OCI-LY7 (cell line): Measurements from ENCODE around the gene TJP3.

Source experiments
- EZH2phosphoT487 ChIP-seq: fragments of 200-600 bp; sonication (generic); IDR thresholded peaks from 2 replicates; pipeline ENCODE4 v1.6.1; 2018; ENCODE audit warnings: low read depth, borderline replicate concordance, mild to moderate bottlenecking, mixed run types, antibody characterized with exemption, low read length, moderate library complexity, mixed read lengths
- TF ChIP-seq, protein P1 (sequence below): fragments of 200-600 bp; sonication (generic); conservative IDR thresholded peaks from 2 replicates; pipeline ENCODE4 v1.5.1; 2014; ENCODE audit warnings: mild to moderate bottlenecking, antibody characterized with exemption, low read length, moderate library complexity, mixed read lengths

DNA sequence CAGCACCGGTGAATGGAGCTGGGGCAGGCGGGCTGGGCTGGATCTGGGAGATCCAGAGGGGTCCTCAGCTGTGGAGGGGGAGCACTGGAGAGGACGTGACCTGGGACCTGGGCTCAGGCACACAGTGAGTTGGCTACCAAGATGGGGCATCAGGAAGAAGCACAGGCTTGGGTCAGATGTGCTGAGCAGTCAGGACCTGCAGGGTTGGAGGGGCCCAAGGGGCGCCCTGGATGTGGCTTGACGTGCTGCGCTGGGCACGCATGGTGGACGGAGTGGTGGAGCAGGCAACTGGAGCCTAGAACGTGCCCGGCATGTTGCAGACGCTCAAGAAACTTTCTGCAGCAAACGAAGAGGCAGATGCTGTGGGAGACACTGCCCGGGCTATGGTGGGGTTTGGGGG is 28.6 kb upstream of the TJP3 start:
- no peak for TF ChIP-seq EZH2phosphoT487
- TF ChIP-seq, protein P1, sequence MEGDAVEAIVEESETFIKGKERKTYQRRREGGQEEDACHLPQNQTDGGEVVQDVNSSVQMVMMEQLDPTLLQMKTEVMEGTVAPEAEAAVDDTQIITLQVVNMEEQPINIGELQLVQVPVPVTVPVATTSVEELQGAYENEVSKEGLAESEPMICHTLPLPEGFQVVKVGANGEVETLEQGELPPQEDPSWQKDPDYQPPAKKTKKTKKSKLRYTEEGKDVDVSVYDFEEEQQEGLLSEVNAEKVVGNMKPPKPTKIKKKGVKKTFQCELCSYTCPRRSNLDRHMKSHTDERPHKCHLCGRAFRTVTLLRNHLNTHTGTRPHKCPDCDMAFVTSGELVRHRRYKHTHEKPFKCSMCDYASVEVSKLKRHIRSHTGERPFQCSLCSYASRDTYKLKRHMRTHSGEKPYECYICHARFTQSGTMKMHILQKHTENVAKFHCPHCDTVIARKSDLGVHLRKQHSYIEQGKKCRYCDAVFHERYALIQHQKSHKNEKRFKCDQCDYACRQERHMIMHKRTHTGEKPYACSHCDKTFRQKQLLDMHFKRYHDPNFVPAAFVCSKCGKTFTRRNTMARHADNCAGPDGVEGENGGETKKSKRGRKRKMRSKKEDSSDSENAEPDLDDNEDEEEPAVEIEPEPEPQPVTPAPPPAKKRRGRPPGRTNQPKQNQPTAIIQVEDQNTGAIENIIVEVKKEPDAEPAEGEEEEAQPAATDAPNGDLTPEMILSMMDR = no peak
